Neural crest cell (in vitro differentiated cells): ENCODE results near the gene FCAR. TPM values are rescaled to one million over a fixed set of nuclear protein-coding genes. Genes with fewer than 3 reads are reported as not detected.
"Not testable (repeated sequence)": the region's sequence is repeated elsewhere in the genome, so short reads cannot be mapped to it uniquely, and the experiment has no call there.

ENCODE experiments used
- DNase-seq: peaks from one replicate; pipeline ENCODE4 v3.0.0; 2021; ENCODE audit warnings: low read depth, mixed read lengths, low spot score
- H3K27ac Mint-ChIP-seq: one replicate; pipeline ENCODE4 v1.8.0; 2021; ENCODE audit warnings: mild to moderate bottlenecking, mixed read lengths; ENCODE audit not compliant: unreplicated experiment
- H3K27me3 Mint-ChIP-seq: 2 replicates; pipeline ENCODE4 v1.8.0; 2021; ENCODE audit warnings: low read depth, mild to moderate bottlenecking, mixed read lengths
- H3K36me3 Mint-ChIP-seq: 2 replicates; pipeline ENCODE4 v1.8.0; 2021; ENCODE audit warnings: low read depth, mild to moderate bottlenecking, mixed read lengths
- H3K4me1 Mint-ChIP-seq: 2 replicates; pipeline ENCODE4 v1.8.0; 2021; ENCODE audit warnings: mixed read lengths
- H3K4me3 Mint-ChIP-seq: one replicate; pipeline ENCODE4 v1.8.0; 2021; ENCODE audit warnings: mild to moderate bottlenecking, mixed read lengths
- H3K9me3 Mint-ChIP-seq: 2 replicates; pipeline ENCODE4 v1.8.0; 2021; ENCODE audit warnings: mixed read lengths
- CTCF ChIP-seq: fragments of 200-600 bp; sonication (generic); conservative IDR thresholded peaks from 2 replicates; pipeline ENCODE4 v1.5.0; 2021; ENCODE audit warnings: antibody characterized with exemption, mild to moderate bottlenecking
- total RNA-seq: library from RNA; stranded (reverse); gene quantifications from 2 replicates; pipeline ENCODE4 v1.2.1, GENCODE V29; 2021

FCAR gene
- total RNA-seq, 1 donor from 2014 or later: not detected

GRCh38 chr19:54893406-54893805 lies 19.4 kb downstream of the FCAR start:
- no peak overlapping the region for H3K4me3 Mint-ChIP-seq
- H3K4me1 Mint-ChIP-seq: no peaks in the 10 kb centered on the region
- no peak for DNase-seq

GRCh38 chr19:54894106-54894505 lies 20.1 kb downstream of the FCAR start:
- not testable (repeated sequence) for H3K9me3 Mint-ChIP-seq, H3K27ac Mint-ChIP-seq, H3K4me3 Mint-ChIP-seq, H3K36me3 Mint-ChIP-seq, H3K4me1 Mint-ChIP-seq, DNase-seq
- H3K27me3 Mint-ChIP-seq: peaks cover 33% of the 10 kb centered on the region

More at GRCh38 chr19:54893406-54893805, 19.4 kb downstream of the FCAR start:
- Mint-ChIP-seq H3K9me3 (no peaks in the 10 kb centered on the region), H3K27me3 (peaks cover 26% of the 10 kb centered on the region), H3K27ac (no peak overlapping the region), H3K36me3 (no peaks in the 10 kb centered on the region)
- no peak for TF ChIP-seq CTCF

- peaks cover 43% of the 10 kb centered on the region for H3K27me3 Mint-ChIP-seq
- H3K4me1 Mint-ChIP-seq: no peaks in the 10 kb centered on the region
- H3K36me3 Mint-ChIP-seq: no peaks in the 10 kb centered on the region
- H3K4me3 Mint-ChIP-seq: no peak overlapping the region
- H3K27ac Mint-ChIP-seq: no peak overlapping the region
- DNase-seq: no peak
- no peaks in the 10 kb centered on the region for H3K9me3 Mint-ChIP-seq
- no peak for TF ChIP-seq CTCF
Observed at GRCh38 chr19:54896036-54896435, 22.0 kb downstream of the FCAR start.

- not testable (repeated sequence) for H3K27ac Mint-ChIP-seq, H3K4me1 Mint-ChIP-seq, DNase-seq, H3K36me3 Mint-ChIP-seq, H3K9me3 Mint-ChIP-seq, H3K4me3 Mint-ChIP-seq
- H3K27me3 Mint-ChIP-seq: peaks cover 41% of the 10 kb centered on the region
Observed at GRCh38 chr19:54898685-54899084, 24.6 kb downstream of the FCAR start.

GRCh38 chr19:54899646-54900045 lies 25.6 kb downstream of the FCAR start:
- not testable (repeated sequence) for H3K9me3 Mint-ChIP-seq, H3K27ac Mint-ChIP-seq

GRCh38 chr19:54901153-54901552 lies 27.1 kb downstream of the FCAR start:
- DNase-seq, H3K27ac Mint-ChIP-seq, H3K4me3 Mint-ChIP-seq, H3K9me3 Mint-ChIP-seq, H3K36me3 Mint-ChIP-seq, H3K4me1 Mint-ChIP-seq: not testable (repeated sequence)
- H3K27me3 Mint-ChIP-seq: peaks cover 35% of the 10 kb centered on the region

More at GRCh38 chr19:54899646-54900045, 25.6 kb downstream of the FCAR start:
- H3K4me3 Mint-ChIP-seq, DNase-seq, H3K4me1 Mint-ChIP-seq, H3K36me3 Mint-ChIP-seq: not testable (repeated sequence)
- peaks cover 36% of the 10 kb centered on the region for H3K27me3 Mint-ChIP-seq

GRCh38 chr19:54902061-54902460 lies 28.0 kb downstream of the FCAR start:
- H3K9me3 Mint-ChIP-seq: no peaks in the 10 kb centered on the region
- H3K27ac Mint-ChIP-seq: no peak overlapping the region
- no peaks in the 10 kb centered on the region for H3K36me3 Mint-ChIP-seq
- no peak for DNase-seq
- TF ChIP-seq CTCF: no peak
- H3K4me1 Mint-ChIP-seq: no peaks in the 10 kb centered on the region
- H3K4me3 Mint-ChIP-seq: no peak overlapping the region
- peaks cover 32% of the 10 kb centered on the region for H3K27me3 Mint-ChIP-seq

- no peak overlapping the region for H3K4me3 Mint-ChIP-seq
- H3K27ac Mint-ChIP-seq: no peak overlapping the region
- no peaks in the 10 kb centered on the region for H3K36me3 Mint-ChIP-seq
- DNase-seq: no peak
- H3K4me1 Mint-ChIP-seq: no peaks in the 10 kb centered on the region
- no peaks in the 10 kb centered on the region for H3K9me3 Mint-ChIP-seq
- no peak for TF ChIP-seq CTCF
- H3K27me3 Mint-ChIP-seq: peaks cover 27% of the 10 kb centered on the region
Observed at GRCh38 chr19:54903303-54903702, 29.3 kb downstream of the FCAR start.

- H3K9me3 Mint-ChIP-seq: not testable (repeated sequence)
Observed at GRCh38 chr19:54904261-54904660, 30.2 kb downstream of the FCAR start.

More at GRCh38 chr19:54904261-54904660, 30.2 kb downstream of the FCAR start:
- DNase-seq, H3K27ac Mint-ChIP-seq, H3K4me3 Mint-ChIP-seq, H3K4me1 Mint-ChIP-seq, H3K36me3 Mint-ChIP-seq: not testable (repeated sequence)
- H3K27me3 Mint-ChIP-seq: peaks cover 18% of the 10 kb centered on the region
